H9 (cell line): Measurements from ENCODE around the gene ACOT7. TPM values are rescaled to one million over a fixed set of nuclear protein-coding genes. Genes with fewer than 3 reads are reported as not detected.

Experiments used
- DNase-seq: peaks from one replicate; pipeline ENCODE4 v3.0.0-alpha.2; 2017
- H2AFZ ChIP-seq: one replicate; pipeline ENCODE4 v1.6.1; 2013; ENCODE audit warnings: mild to moderate bottlenecking, low read length, control low read depth, moderate library complexity
- H2AK5ac ChIP-seq: 2 replicates; pipeline ENCODE4 v1.6.1; 2013; ENCODE audit warnings: low read length, control low read depth, mixed read lengths; ENCODE audit not compliant: insufficient read length
- H2BK120ac ChIP-seq: one replicate; pipeline ENCODE4 v1.6.1; 2013; ENCODE audit warnings: low read depth, mild to moderate bottlenecking, low read length, control low read depth, inconsistent platforms; ENCODE audit not compliant: poor library complexity, severe bottlenecking
- H2BK12ac ChIP-seq: 2 replicates; pipeline ENCODE4 v1.6.1; 2013; ENCODE audit warnings: low read length, control low read depth, mixed read lengths, low read depth; ENCODE audit not compliant: insufficient read length
- H2BK15ac ChIP-seq: 2 replicates; pipeline ENCODE4 v1.6.1; 2013; ENCODE audit warnings: low read depth, low read length, control low read depth
- H2BK20ac ChIP-seq: one replicate; pipeline ENCODE4 v1.6.1; 2013; ENCODE audit warnings: low read depth, mild to moderate bottlenecking, low read length, control low read depth, inconsistent platforms; ENCODE audit not compliant: poor library complexity, severe bottlenecking
- H2BK5ac ChIP-seq: 2 replicates; pipeline ENCODE4 v1.6.1; 2013; ENCODE audit warnings: low read length, control low read depth, mixed read lengths; ENCODE audit not compliant: insufficient read length
- H3K14ac ChIP-seq: 2 replicates; pipeline ENCODE4 v1.6.1; 2013; ENCODE audit warnings: low read length, control low read depth; ENCODE audit not compliant: insufficient read depth
- H3K18ac ChIP-seq: 2 replicates; pipeline ENCODE4 v1.6.1; 2013; ENCODE audit warnings: low read depth, mild to moderate bottlenecking, mixed read lengths, low read length, control low read depth; ENCODE audit not compliant: insufficient read length
- H3K23ac ChIP-seq: 2 replicates; pipeline ENCODE4 v1.6.1; 2013; ENCODE audit warnings: low read length, control low read depth, mixed read lengths, low read depth; ENCODE audit not compliant: insufficient read length
- H3K23me2 ChIP-seq: 2 replicates; pipeline ENCODE4 v1.6.1; 2013; ENCODE audit warnings: low read depth, mild to moderate bottlenecking, mixed read lengths, low read length, control low read depth; ENCODE audit not compliant: insufficient read length, poor library complexity, severe bottlenecking
- H3K27ac ChIP-seq: 2 replicates; pipeline ENCODE4 v1.5.1; 2013; ENCODE audit warnings: low read length, control low read depth, mixed read lengths, low read depth; ENCODE audit not compliant: insufficient read length
- H3K27me3 ChIP-seq: 2 replicates; pipeline ENCODE4 v1.6.1; 2013; ENCODE audit warnings: low read length, control low read depth, inconsistent platforms; ENCODE audit not compliant: insufficient read depth
- H3K4ac ChIP-seq: 2 replicates; pipeline ENCODE4 v1.6.1; 2013; ENCODE audit warnings: low read depth, mild to moderate bottlenecking, control low read depth, inconsistent platforms, low read length, moderate library complexity
- H3K4me1 ChIP-seq: 2 replicates; pipeline ENCODE4 v1.6.1; 2013; ENCODE audit warnings: low read length, control low read depth, inconsistent platforms; ENCODE audit not compliant: insufficient read depth
- H3K4me2 ChIP-seq: 2 replicates; pipeline ENCODE4 v1.6.1; 2013; ENCODE audit warnings: low read length, control low read depth, mixed read lengths; ENCODE audit not compliant: insufficient read length, insufficient read depth
- H3K56ac ChIP-seq: 2 replicates; pipeline ENCODE4 v1.6.1; 2013; ENCODE audit warnings: low read depth, mild to moderate bottlenecking, mixed read lengths, low read length, control low read depth; ENCODE audit not compliant: insufficient read length
- H3K79me1 ChIP-seq: 2 replicates; pipeline ENCODE4 v1.6.1; 2013; ENCODE audit warnings: low read depth, mild to moderate bottlenecking, moderate library complexity, low read length, control low read depth, inconsistent platforms; ENCODE audit not compliant: insufficient read depth, poor library complexity, severe bottlenecking
- H3K79me2 ChIP-seq: 2 replicates; pipeline ENCODE4 v1.6.1; 2013; ENCODE audit warnings: low read length, control low read depth, inconsistent platforms; ENCODE audit not compliant: insufficient read depth
- H3K9ac ChIP-seq: 2 replicates; pipeline ENCODE4 v1.6.1; 2013; ENCODE audit warnings: low read length, control low read depth, mixed read lengths; ENCODE audit not compliant: insufficient read length; ENCODE audit errors: extremely low read depth
- H3K9me3 ChIP-seq: one replicate; pipeline ENCODE4 v1.6.1; 2013; ENCODE audit warnings: low read depth, low read length, inconsistent platforms; ENCODE audit not compliant: control insufficient read depth
- H3T11ph ChIP-seq: one replicate; pipeline ENCODE4 v1.6.1; 2013; ENCODE audit warnings: mild to moderate bottlenecking, low read length, control low read depth, inconsistent platforms
- H4K20me1 ChIP-seq: one replicate; pipeline ENCODE4 v1.6.1; 2013; ENCODE audit not compliant: control insufficient read depth, insufficient read length, insufficient read depth
- H4K5ac ChIP-seq: 2 replicates; pipeline ENCODE4 v1.6.1; 2013; ENCODE audit warnings: low read depth, mild to moderate bottlenecking, mixed read lengths, low read length, control low read depth; ENCODE audit not compliant: insufficient read length
- H4K8ac ChIP-seq: replicated peaks from 2 replicates; pipeline ENCODE4 v1.6.1; 2013; ENCODE audit warnings: low read length, control low read depth, mixed read lengths, low read depth; ENCODE audit not compliant: insufficient read length
- H4K91ac ChIP-seq: 2 replicates; pipeline ENCODE4 v1.6.1; 2013; ENCODE audit warnings: low read depth, mild to moderate bottlenecking, moderate library complexity, mixed read lengths, low read length, control low read depth; ENCODE audit not compliant: insufficient read length
- H3K27ac Mint-ChIP-seq, 3 experiments: 2 replicates in 2 of 3; 3 replicates in 1 of 3; pipeline ENCODE4 v1.8.0; 2020 to 2021; ENCODE audit warnings: mixed read lengths in 3 of 3, mild to moderate bottlenecking in 1 of 3, moderate library complexity in 1 of 3
- H3K27me3 Mint-ChIP-seq: 2 replicates; pipeline ENCODE4 v1.8.0; 2021; ENCODE audit warnings: low read depth, mild to moderate bottlenecking, moderate library complexity, mixed read lengths
- H3K36me3 Mint-ChIP-seq, 3 experiments: 2 replicates in 2 of 3; 3 replicates in 1 of 3; pipeline ENCODE4 v1.8.0; 2020 to 2021; ENCODE audit warnings: low read depth in 3 of 3, mixed read lengths in 3 of 3; ENCODE audit not compliant: insufficient read depth in 1 of 3
- H3K4me1 Mint-ChIP-seq, 2 experiments: 2 replicates each; pipeline ENCODE4 v1.8.0; 2020; ENCODE audit warnings: mixed read lengths in 2 of 2
- H3K4me3 Mint-ChIP-seq, 2 experiments: 2 replicates in 1 of 2; 3 replicates in 1 of 2; pipeline ENCODE4 v1.8.0; 2020 to 2021; ENCODE audit warnings: mild to moderate bottlenecking in 2 of 2, mixed read lengths in 2 of 2, moderate library complexity in 1 of 2
- H3K9me3 Mint-ChIP-seq, 2 experiments: 2 replicates in 1 of 2; 3 replicates in 1 of 2; pipeline ENCODE4 v1.8.0; 2020; ENCODE audit warnings: mild to moderate bottlenecking in 2 of 2, mixed read lengths in 2 of 2, moderate library complexity in 1 of 2
- CTCF ChIP-seq: fragments of 200-600 bp; sonication (generic); conservative IDR thresholded peaks from 3 replicates; pipeline ENCODE4 v1.8.0; 2021; ENCODE audit warnings: antibody characterized with exemption, mild to moderate bottlenecking
- WGBS: extraction: QIAGEN DNeasy Blood & Tissue Kit; methylation state at CpG from one replicate; pipeline ENCODE4 v1.1.7; 2013; ENCODE audit warnings: missing lambda C conversion rate, low lambda C conversion rate, mixed read lengths; ENCODE audit not compliant: insufficient read length; ENCODE audit errors: extremely low coverage; 5-methylcytosine and 5-hydroxymethylcytosine counted together
- total RNA-seq: library from RNA; stranded (reverse); gene quantifications from 2 replicates; pipeline ENCODE4 v1.2.1, GENCODE V29; 2021

The ACOT7 gene
- total RNA-seq, 1 experiment from 2014 or later = 87.4 TPM

GRCh38 chr1:6384962-6385361 lies 8.6 kb downstream of the ACOT7 start:
- WGBS = no CpG with 5 or more reads among the region's 5 CpGs
- peaks cover 2% of the 10 kb centered on the region for H3K79me1 ChIP-seq
- H3K56ac ChIP-seq = no peak overlapping the region
- Mint-ChIP-seq H3K36me3 (peaks cover 5 to 20% (median 12%) of the 10 kb centered on the region in 3 experiments), H3K4me1 (peaks cover 30 to 31% of the 10 kb centered on the region in 2 experiments), H3K4me3 (peak overlapping the region; percentile 28 to 60; a peak in 2 of 5 replicates), H3K9me3 (peaks cover 7 to 10% of the 10 kb centered on the region in 2 experiments; a peak in 4 of 5 replicates), H3K27ac (peak overlapping the region; percentile 70 to 93 (median 91); a peak in 4 of 7 replicates), H3K27me3 (no peaks in the 10 kb centered on the region)
- DNase-seq = no peak
- H4K5ac ChIP-seq = no peak overlapping the region
- no peak overlapping the region for H2AK5ac ChIP-seq
- no peak overlapping the region for H3K18ac ChIP-seq
- no peak overlapping the region for H2BK5ac ChIP-seq
- TF ChIP-seq CTCF = no peak
- no peak overlapping the region for H4K91ac ChIP-seq
- peaks cover 27% of the 10 kb centered on the region; the same call in 1 of the 2 replicates for H3K79me2 ChIP-seq
- no peak overlapping the region for H3K27ac ChIP-seq
- peak overlapping the region; percentile 44; the same call in 1 of the 2 replicates for H3K14ac ChIP-seq
- H3T11ph ChIP-seq = no peak overlapping the region
- no peaks in the 10 kb centered on the region for H3K23me2 ChIP-seq
- no peak overlapping the region for H2AFZ ChIP-seq
- H3K4ac ChIP-seq = no peak overlapping the region
- no peaks in the 10 kb centered on the region for H4K20me1 ChIP-seq
- peaks cover 4% of the 10 kb centered on the region; the same call in 1 of the 2 replicates for H3K4me1 ChIP-seq
- H2BK120ac ChIP-seq = no peak overlapping the region
- H3K27me3 ChIP-seq = no peaks in the 10 kb centered on the region
- no peak overlapping the region for H2BK12ac ChIP-seq
- no peak overlapping the region for H4K8ac ChIP-seq
- no peak overlapping the region for H2BK15ac ChIP-seq
- no peaks in the 10 kb centered on the region for H3K9me3 ChIP-seq
- H3K23ac ChIP-seq = no peak overlapping the region
- H3K4me2 ChIP-seq = peak overlapping the region; percentile 25
- no peak overlapping the region for H2BK20ac ChIP-seq
- H3K9ac ChIP-seq = no peak overlapping the region
